Left lung (tissue), 10 donors: ENCODE data around the gene AACS. TPM values are rescaled to one million over a fixed set of nuclear protein-coding genes. Genes with fewer than 3 reads are reported as not detected.

ENCODE experiments used
- ATAC-seq: fragments of 200-7000 bp; cut with Tn5 transposase; one replicate; pipeline ENCODE4 v1.9.1; 2020; ENCODE audit warnings: moderate library complexity
- DNase-seq, 4 donors: peaks; one replicate each; pipeline ENCODE4 v3.0.0-alpha.2; 2013 to 2020
- H3K27ac ChIP-seq, 2 donors: fragments of 200-600 bp; sonication (generic) in 1 of 2; one replicate each; pipeline versions ENCODE4 v1.5.0 to v1.8.0; 2020 to 2021
- H3K27me3 ChIP-seq, 2 donors: fragments of 200-600 bp; sonication (generic) in 1 of 2; one replicate each; pipeline versions ENCODE4 v1.5.0 to v1.8.0; 2020 to 2021
- H3K36me3 ChIP-seq, 2 donors: fragments of 200-600 bp; sonication (generic) in 1 of 2; one replicate each; pipeline versions ENCODE4 v1.5.0 to v1.8.0; 2020 to 2021
- H3K4me1 ChIP-seq, 2 donors: fragments of 200-600 bp; one replicate each; pipeline ENCODE4 v1.8.0; 2021
- H3K4me3 ChIP-seq, 2 donors: fragments of 200-600 bp; sonication (generic) in 1 of 2; one replicate each; pipeline versions ENCODE4 v1.5.0 to v1.8.0; 2020 to 2021; ENCODE audit warnings: mild to moderate bottlenecking in 1 of 2
- H3K9me3 ChIP-seq, 2 donors: fragments of 200-600 bp; sonication (generic) in 1 of 2; one replicate each; pipeline versions ENCODE4 v1.5.0 to v1.8.0; 2020 to 2021
- CTCF ChIP-seq, 2 donors: fragments of 200-600 bp; sonication (generic) in 1 of 2; IDR thresholded peaks; one replicate each; pipeline versions ENCODE4 v1.5.0 to v1.8.0; 2021; ENCODE audit warnings: antibody characterized with exemption in 2 of 2
- intact Hi-C, 2 donors: fragments of 100-400 bp; cut with DNase I; formaldehyde crosslinking; loops; one replicate each; pipeline versions ENCODE4 v1.11.2 to v1.14.2; 2022
- polyA plus RNA-seq, 6 donors: library from polyadenylated mRNA; unstranded; fragments of 120-200 nt; gene quantifications; one replicate each; pipeline ENCODE4 v1.2.1, GENCODE V29; 2013; ENCODE audit not compliant: insufficient read length in 6 of 6
- total RNA-seq, 2 donors: library from RNA; stranded (reverse); fragmentation: NEBNext Ultra II Directional; extraction: Animal tissue kit (Norgen Biotek cat#: 25700); gene quantifications; one replicate each; pipeline ENCODE4 v1.2.1, GENCODE V29; 2021
- donor health status: DM: no; HTN: yes; CAD: no.
- donor health status: DM: no; HTN: no; CAD: no.

Gene AACS
- total and polyA plus RNA-seq, 8 donors = 23.7 to 36.9 (median 27.2) TPM

DNA sequence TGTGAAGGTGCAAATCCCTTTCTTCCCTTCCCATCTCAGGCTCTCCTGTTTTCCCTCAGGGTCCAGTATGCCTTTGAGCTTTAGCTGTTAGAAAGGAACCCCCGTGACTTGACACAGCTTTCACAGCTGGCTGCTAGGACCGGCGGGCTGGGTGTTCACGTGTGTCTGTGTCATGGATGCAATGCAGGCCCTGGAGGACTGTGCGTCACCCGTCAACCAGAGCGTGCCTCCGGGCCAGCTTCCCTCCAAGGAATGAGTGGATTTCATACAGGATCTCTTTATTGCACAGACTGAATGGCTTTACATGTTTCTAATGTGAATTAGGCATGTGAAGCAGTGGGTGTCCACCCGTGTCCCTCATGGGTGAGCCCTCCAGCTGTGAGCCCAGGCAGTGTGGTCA is 77.4 kb downstream of the AACS start:
- no peaks in the 10 kb centered on the region for H3K4me1 ChIP-seq
- ATAC-seq (no peak), DNase-seq (no peak)
- H3K36me3 ChIP-seq = peaks cover 0 to 7% of the 10 kb centered on the region in 2 donors
- H3K4me3 ChIP-seq = no peak overlapping the region
- intact Hi-C loops = no loop called here
- no peaks in the 10 kb centered on the region for H3K9me3 ChIP-seq
- H3K27me3 ChIP-seq = no peaks in the 10 kb centered on the region
- H3K27ac ChIP-seq = no peak overlapping the region
- no peak for TF ChIP-seq CTCF (IDR thresholded peaks at IDR 0.05)

- intact Hi-C loops = no loop called here
- no peaks in the 10 kb centered on the region for H3K4me1 ChIP-seq
- no peaks in the 10 kb centered on the region for H3K9me3 ChIP-seq
- H3K27ac ChIP-seq = no peak overlapping the region
- no peaks in the 10 kb centered on the region for H3K27me3 ChIP-seq
- peak in 2 of 4 donors; percentile 1 to 24 for DNase-seq
- no peak for TF ChIP-seq CTCF (IDR thresholded peaks at IDR 0.05)
- no peak overlapping the region for H3K4me3 ChIP-seq
- no peak for ATAC-seq
- H3K36me3 ChIP-seq = peaks cover 0 to 7% of the 10 kb centered on the region in 2 donors
These were observed 78.3 kb downstream of the AACS start for GRCh38 chr12:125143491-125143890.

DNA sequence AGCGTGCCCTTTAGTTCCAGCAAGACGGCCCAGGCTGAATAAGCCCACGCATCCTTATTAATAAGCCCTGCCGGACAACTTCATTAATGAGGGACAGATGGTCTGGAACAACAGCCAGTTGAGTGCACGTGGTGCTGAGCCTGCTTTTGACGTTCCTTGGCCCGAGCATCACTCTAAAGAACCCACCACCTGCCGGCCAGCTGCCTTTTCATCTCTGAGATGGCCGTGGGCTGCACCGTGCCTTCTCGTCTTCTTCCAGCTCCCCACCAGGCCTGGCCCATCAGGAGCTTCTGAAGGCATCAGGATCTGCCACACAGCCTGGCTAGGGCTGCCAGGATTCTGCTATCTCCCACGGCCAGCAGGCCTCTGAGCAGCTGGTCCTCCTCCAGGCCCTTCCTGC is 80.0 kb downstream of the AACS start:
- no peak for DNase-seq
- intact Hi-C loops = no loop called here
- Histone ChIP-seq H3K36me3 (no peaks in the 10 kb centered on the region), H3K27ac (no peak overlapping the region), H3K9me3 (no peaks in the 10 kb centered on the region), H3K27me3 (no peaks in the 10 kb centered on the region), H3K4me3 (no peak overlapping the region), H3K4me1 (no peaks in the 10 kb centered on the region)
- no peak for TF ChIP-seq CTCF (IDR thresholded peaks at IDR 0.05)
- ATAC-seq = no peak

- no peak for TF ChIP-seq CTCF (IDR thresholded peaks at IDR 0.05)
- no peaks in the 10 kb centered on the region for H3K9me3 ChIP-seq
- no peak for DNase-seq
- no peak overlapping the region for H3K4me3 ChIP-seq
- H3K36me3 ChIP-seq = no peaks in the 10 kb centered on the region
- H3K4me1 ChIP-seq = no peaks in the 10 kb centered on the region
- ATAC-seq = no peak
- intact Hi-C loops = no loop called here
- no peak overlapping the region for H3K27ac ChIP-seq
- no peaks in the 10 kb centered on the region for H3K27me3 ChIP-seq
These were observed 83.1 kb downstream of the AACS start for GRCh38 chr12:125148316-125148715.

GRCh38 chr12:125149160-125150108 is 84.2 kb downstream of the AACS start:
- H3K4me1 ChIP-seq = no peaks in the 10 kb centered on the region
- no peak overlapping the region for H3K27ac ChIP-seq
- H3K9me3 ChIP-seq = no peaks in the 10 kb centered on the region
- no peaks in the 10 kb centered on the region for H3K36me3 ChIP-seq
- TF ChIP-seq CTCF (IDR thresholded peaks at IDR 0.05) = no peak
- no peaks in the 10 kb centered on the region for H3K27me3 ChIP-seq
- intact Hi-C loops = no loop called here
- no peak overlapping the region for H3K4me3 ChIP-seq
- ATAC-seq (peak; percentile 74), DNase-seq (no peak)
